GM20000 (cell line): ENCODE measurements around the gene HTT.

Experiments
- DNase-seq: peaks from one replicate; pipeline ENCODE4 v3.0.0; 2012; ENCODE audit warnings: low spot score
- CTCF ChIP-seq: IDR thresholded peaks from 2 replicates; pipeline ENCODE4 v1.5.1; 2012; ENCODE audit warnings: mild to moderate bottlenecking, control low read depth; ENCODE audit errors: extremely low read depth, missing control alignments

HTT gene

GRCh38 chr4:3199653-3200422 lies 125.4 kb downstream of the HTT start:
- no peak for TF ChIP-seq CTCF
- DNase-seq: no peak

GRCh38 chr4:3200423-3201090 lies 126.1 kb downstream of the HTT start:
- no peak for DNase-seq

GRCh38 chr4:3201718-3202702 lies 127.5 kb downstream of the HTT start:
- DNase-seq: peak; percentile 64
- TF ChIP-seq CTCF: no peak

More at GRCh38 chr4:3200423-3201090, 126.1 kb downstream of the HTT start:
- no peak for TF ChIP-seq CTCF

- DNase-seq: no peak
- TF ChIP-seq CTCF: no peak
Observed at GRCh38 chr4:3202836-3203820, 128.6 kb downstream of the HTT start.

GRCh38 chr4:3203971-3204431 lies 129.5 kb downstream of the HTT start:
- no peak for DNase-seq
- no peak for TF ChIP-seq CTCF

GRCh38 chr4:3205995-3206394 lies 131.5 kb downstream of the HTT start:
- no peak for TF ChIP-seq CTCF
- no peak for DNase-seq
